Esophagus muscularis mucosa (tissue), 4 donors: ENCODE results near the gene RASAL2. TPM values are rescaled to one million over a fixed set of nuclear protein-coding genes. Genes with fewer than 3 reads are reported as not detected.

ENCODE experiments used
- DNase-seq: peaks from one replicate; pipeline ENCODE4 v3.0.0-alpha.2; 2017; ENCODE audit errors: extremely low spot score
- H3K27ac ChIP-seq, 4 donors: fragments of 200-600 bp; sonication (generic); replicated peaks in 1 of 4; 1 replicate in 3 of 4; 2 replicates in 1 of 4; pipeline ENCODE4 v1.5.1; 2016 to 2019; ENCODE audit warnings: mild to moderate bottlenecking in 1 of 4
- H3K27me3 ChIP-seq, 4 donors: fragments of 200-600 bp; sonication (generic); one replicate each; pipeline versions ENCODE4 v1.5.1 to v1.6.0; 2016 to 2019
- H3K36me3 ChIP-seq, 4 donors: fragments of 200-600 bp; sonication (generic); one replicate each; pipeline ENCODE4 v1.5.1; 2016 to 2019
- H3K4me1 ChIP-seq, 4 donors: fragments of 200-600 bp; sonication (generic); one replicate each; pipeline ENCODE4 v1.5.1; 2016 to 2019
- H3K4me3 ChIP-seq, 4 donors: fragments of 200-600 bp; sonication (generic); 1 replicate in 2 of 4; 2 replicates in 2 of 4; pipeline ENCODE4 v1.5.1; 2016 to 2019; ENCODE audit warnings: mild to moderate bottlenecking in 4 of 4, moderate library complexity in 1 of 4
- H3K9me3 ChIP-seq, 4 donors: fragments of 200-600 bp; sonication (generic); 1 replicate in 3 of 4; 2 replicates in 1 of 4; pipeline ENCODE4 v1.5.1; 2016 to 2019
- CTCF ChIP-seq, 3 experiments: fragments of 200-600 bp in 2 of 3; fragments of 450-650 bp in 1 of 3; sonication (generic) in 2 of 3; IDR thresholded peaks; one replicate each; pipeline ENCODE4 v1.5.1; 2017 to 2019; ENCODE audit warnings: antibody characterized with exemption in 3 of 3, mild to moderate bottlenecking in 2 of 3, moderate library complexity in 1 of 3
- EP300 ChIP-seq: sonication (generic); formaldehyde crosslinking; IDR thresholded peaks from one replicate; pipeline ENCODE4 v1.6.1; 2017; ENCODE audit warnings: antibody characterized with exemption
- POLR2A ChIP-seq: fragments of 450-650 bp; IDR thresholded peaks from one replicate; pipeline ENCODE4 v1.6.1; 2017; ENCODE audit warnings: antibody characterized with exemption, moderate library complexity, mild to moderate bottlenecking, low read depth
- POLR2AphosphoS5 ChIP-seq, 2 donors: sonication (generic); formaldehyde crosslinking; IDR thresholded peaks; one replicate each; pipeline ENCODE4 v1.6.1; 2017; ENCODE audit warnings: antibody characterized with exemption in 2 of 2
- WGBS: methylation state at CpG from one replicate; pipeline ENCODE4 v1.1.5; 2018; 5-methylcytosine and 5-hydroxymethylcytosine counted together
- intact Hi-C: fragments of 100-400 bp; cut with DNase I; formaldehyde crosslinking; loops from one replicate; pipeline ENCODE4 v1.15.1; 2023
- total RNA-seq, 4 donors: library from RNA; depleted of rRNA; stranded (reverse); fragments of >200 nt; gene quantifications; one replicate each; pipeline versions ENCODE4 v1.1.0 to v1.2.1, GENCODE V29; 2016

The RASAL2 gene
- total RNA-seq, 4 donors from 2014 or later: 11.6 to 30.0 (median 22.3) TPM

GRCh38 chr1:178183796-178184195 is 89.9 kb downstream of the RASAL2 start:
- TF ChIP-seq CTCF (IDR thresholded peaks at IDR 0.05) (no peak), POLR2AphosphoS5 (IDR thresholded peaks at IDR 0.05) (no peak), EP300 (no peak), POLR2A (no peak)
- Histone ChIP-seq H3K4me1 (no peaks in the 10 kb centered on the region), H3K9me3 (no peaks in the 10 kb centered on the region), H3K27me3 (no peaks in the 10 kb centered on the region), H3K27ac (no peak overlapping the region), H3K4me3 (no peak overlapping the region), H3K36me3 (no peaks in the 10 kb centered on the region)
- DNase-seq: no peak
- intact Hi-C loops: no loop called here

GRCh38 chr1:178188306-178188705 is 94.4 kb downstream of the RASAL2 start:
- no peaks in the 10 kb centered on the region for H3K36me3 ChIP-seq
- no peak overlapping the region for H3K4me3 ChIP-seq
- no peak for DNase-seq
- H3K27me3 ChIP-seq: no peaks in the 10 kb centered on the region
- WGBS: 70% methylated on average over 3 of the region's 3 CpGs
- H3K9me3 ChIP-seq: no peaks in the 10 kb centered on the region
- TF ChIP-seq CTCF (IDR thresholded peaks at IDR 0.05) (no peak), POLR2AphosphoS5 (IDR thresholded peaks at IDR 0.05) (no peak), POLR2A (no peak), EP300 (no peak)
- peaks cover 0 to 7% (median 6%) of the 10 kb centered on the region in 4 donors for H3K4me1 ChIP-seq
- H3K27ac ChIP-seq: no peak overlapping the region
- intact Hi-C loops: no loop called here

- no peaks in the 10 kb centered on the region for H3K36me3 ChIP-seq
- no peaks in the 10 kb centered on the region for H3K27me3 ChIP-seq
- no peak for DNase-seq
- no peak for TF ChIP-seq POLR2AphosphoS5 (IDR thresholded peaks at IDR 0.05)
- no peak for TF ChIP-seq EP300
- TF ChIP-seq CTCF (IDR thresholded peaks at IDR 0.05): peak in 1 of 3 experiments; percentile 34
- intact Hi-C loops: no loop called here
- no peak overlapping the region for H3K4me3 ChIP-seq
- no peaks in the 10 kb centered on the region for H3K9me3 ChIP-seq
- peaks cover 0 to 7% (median 6%) of the 10 kb centered on the region in 4 donors for H3K4me1 ChIP-seq
- no peak overlapping the region for H3K27ac ChIP-seq
- WGBS: 74% methylated on average over 3 of the region's 3 CpGs
Observed at GRCh38 chr1:178189814-178190213, 95.9 kb downstream of the RASAL2 start.

- H3K4me3 ChIP-seq: no peak overlapping the region
- H3K27me3 ChIP-seq: no peaks in the 10 kb centered on the region
- intact Hi-C loops: no loop called here
- no peak for DNase-seq
- no peaks in the 10 kb centered on the region for H3K9me3 ChIP-seq
- TF ChIP-seq POLR2A (no peak), POLR2AphosphoS5 (IDR thresholded peaks at IDR 0.05) (no peak), CTCF (IDR thresholded peaks at IDR 0.05) (no peak), EP300 (no peak)
- WGBS: 98% methylated on average over 2 of the region's 2 CpGs
- no peaks in the 10 kb centered on the region for H3K36me3 ChIP-seq
- H3K4me1 ChIP-seq: peaks cover 0 to 7% (median 6%) of the 10 kb centered on the region in 4 donors
- H3K27ac ChIP-seq: no peak overlapping the region
Observed at GRCh38 chr1:178190881-178191280, 97.0 kb downstream of the RASAL2 start.

GRCh38 chr1:178192686-178193085 is 98.8 kb downstream of the RASAL2 start:
- H3K4me1 ChIP-seq: peaks cover 0 to 7% (median 6%) of the 10 kb centered on the region in 4 donors
- no peak overlapping the region for H3K27ac ChIP-seq
- intact Hi-C loops: no loop called here
- no peaks in the 10 kb centered on the region for H3K36me3 ChIP-seq
- H3K27me3 ChIP-seq: no peaks in the 10 kb centered on the region
- no peak overlapping the region for H3K4me3 ChIP-seq
- DNase-seq: no peak
- 72% methylated on average over 3 of the region's 3 CpGs for WGBS
- TF ChIP-seq EP300 (no peak), CTCF (IDR thresholded peaks at IDR 0.05) (no peak), POLR2AphosphoS5 (IDR thresholded peaks at IDR 0.05) (no peak), POLR2A (no peak)
- no peaks in the 10 kb centered on the region for H3K9me3 ChIP-seq
